Measurements from ENCODE around the gene TMEM121. TPM values are rescaled to one million over a fixed set of nuclear protein-coding genes. Genes with fewer than 3 reads are reported as not detected.

Gene TMEM121
- total RNA-seq, 1 experiment from 2014 or later = 1.0 TPM

GRCh38 chr14:105477660-105478397 lies 48.6 kb upstream of the TMEM121 start:
- Histone ChIP-seq H3K9me2 (ENCODE audit: insufficient read depth) (no peaks in the 10 kb centered on the region), H3K79me2 (ENCODE audit: low read depth) (no peaks in the 10 kb centered on the region), H2AFZ (no peak overlapping the region), H3K4me2 (no peak overlapping the region), H3K4me3 (no peak overlapping the region), H3F3A (ENCODE audit: insufficient read depth, low read depth) (peaks cover 24% of the 10 kb centered on the region), H3K36me3 (ENCODE audit: low read depth) (no peaks in the 10 kb centered on the region), H3K27me3 (ENCODE audit: insufficient read depth, low read depth) (no peaks in the 10 kb centered on the region), H3K4me1 (replicated peaks; ENCODE audit: insufficient read depth) (peaks cover 35% of the 10 kb centered on the region), H3K9me3 (ENCODE audit: insufficient read depth, low read depth) (no peaks in the 10 kb centered on the region), H3K27ac (no peak overlapping the region), H4K20me1 (ENCODE audit: insufficient read depth) (no peaks in the 10 kb centered on the region)
- intact Hi-C loops (cut with micrococcal nuclease; ENCODE audit: unreplicated experiment) = no loop called here
- ChIA-PET POLR2A (ENCODE audit: unreplicated experiment) (interaction anchor here (0.6 kb wide), 1 partner anchor 12 kb away, joined by 13 read pairs; no protein-coding TSS in a partner anchor), CTCF (no interaction called here)
- TF ChIP-seq CTCF (conservative IDR thresholded peaks at IDR 0.05) (no peak), EZH2 (IDR thresholded peaks at IDR 0.05; ENCODE audit: low read depth) (no peak)
- no TSS peak for BruUV-seq (replicated peaks)
- no peak for DNase-seq

- Histone ChIP-seq H3K79me2 (ENCODE audit: low read depth) (no peaks in the 10 kb centered on the region), H3K9me2 (ENCODE audit: insufficient read depth) (no peaks in the 10 kb centered on the region), H2AFZ (no peak overlapping the region), H3K27me3 (ENCODE audit: insufficient read depth, low read depth) (no peaks in the 10 kb centered on the region), H3K27ac (no peak overlapping the region), H4K20me1 (ENCODE audit: insufficient read depth) (no peaks in the 10 kb centered on the region), H3K36me3 (ENCODE audit: low read depth) (no peaks in the 10 kb centered on the region), H3F3A (ENCODE audit: insufficient read depth, low read depth) (peaks cover 18% of the 10 kb centered on the region), H3K4me3 (no peak overlapping the region), H3K4me2 (no peak overlapping the region), H3K4me1 (replicated peaks; ENCODE audit: insufficient read depth) (peaks cover 35% of the 10 kb centered on the region), H3K9me3 (ENCODE audit: insufficient read depth, low read depth) (no peaks in the 10 kb centered on the region)
- ChIA-PET CTCF (no interaction called here), POLR2A (ENCODE audit: unreplicated experiment) (interaction anchor here (0.6 kb wide), 1 partner anchor 11 kb away, joined by 13 read pairs; no protein-coding TSS in a partner anchor)
- intact Hi-C loops (cut with micrococcal nuclease; ENCODE audit: unreplicated experiment) = no loop called here
- no peak for DNase-seq
- no TSS peak for BruUV-seq (replicated peaks)
- TF ChIP-seq CTCF (conservative IDR thresholded peaks at IDR 0.05) (no peak), EZH2 (IDR thresholded peaks at IDR 0.05; ENCODE audit: low read depth) (no peak)
Observed at GRCh38 chr14:105478398-105479251, 47.8 kb upstream of the TMEM121 start.

DNA sequence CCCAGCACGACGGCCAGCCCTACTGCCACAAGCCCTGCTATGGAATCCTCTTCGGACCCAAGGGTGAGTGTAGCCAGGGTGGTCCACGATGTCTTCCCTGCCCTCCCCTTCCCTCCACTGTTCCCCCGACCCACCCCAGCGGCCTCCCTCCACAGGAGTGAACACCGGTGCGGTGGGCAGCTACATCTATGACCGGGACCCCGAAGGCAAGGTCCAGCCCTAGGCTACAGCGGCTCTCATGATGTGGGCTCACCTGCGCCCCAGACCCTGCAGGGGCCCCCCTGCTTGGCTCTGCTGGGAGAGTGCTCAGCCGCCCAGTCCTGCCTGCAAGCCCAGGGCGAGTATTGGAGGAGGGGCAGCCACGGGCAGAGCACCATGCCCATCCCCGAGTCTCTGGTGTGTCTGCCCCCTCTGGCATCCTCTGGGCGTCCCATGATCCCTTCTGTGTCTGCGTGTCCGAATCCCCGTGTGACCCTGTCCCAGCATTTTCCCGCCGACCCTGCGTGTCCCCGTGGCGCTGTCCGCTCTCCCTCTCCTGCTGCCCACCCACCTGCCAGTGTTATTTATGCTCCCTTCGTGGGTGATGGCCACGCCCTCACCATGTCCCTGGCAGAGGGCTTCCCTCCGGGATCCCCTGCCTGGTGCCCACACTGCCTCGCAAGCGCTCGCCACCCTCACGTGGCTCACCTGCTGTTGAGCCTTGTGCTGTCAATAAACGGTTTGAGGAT lies 46.8 kb upstream of the TMEM121 start:
- BruUV-seq (replicated peaks) = no TSS peak
- Histone ChIP-seq H3K9me3 (ENCODE audit: insufficient read depth, low read depth) (no peaks in the 10 kb centered on the region), H3K4me2 (no peak overlapping the region), H3K27ac (no peak overlapping the region), H2AFZ (no peak overlapping the region), H3K4me1 (replicated peaks; ENCODE audit: insufficient read depth) (peaks cover 32% of the 10 kb centered on the region), H4K20me1 (ENCODE audit: insufficient read depth) (no peaks in the 10 kb centered on the region), H3K4me3 (no peak overlapping the region), H3K36me3 (ENCODE audit: low read depth) (no peaks in the 10 kb centered on the region), H3K79me2 (ENCODE audit: low read depth) (no peaks in the 10 kb centered on the region), H3K27me3 (ENCODE audit: insufficient read depth, low read depth) (no peaks in the 10 kb centered on the region), H3K9me2 (ENCODE audit: insufficient read depth) (no peaks in the 10 kb centered on the region), H3F3A (ENCODE audit: insufficient read depth, low read depth) (peaks cover 15% of the 10 kb centered on the region)
- ChIA-PET CTCF (no interaction called here), POLR2A (ENCODE audit: unreplicated experiment) (no interaction called here)
- intact Hi-C loops (cut with micrococcal nuclease; ENCODE audit: unreplicated experiment) = loop anchor here (2.0 to 5.0 kb wide), 3 partner anchors 13 to 507 kb away; partner anchors contain the start of gene BRF1
- no peak for DNase-seq
- no peak for TF ChIP-seq CTCF (conservative IDR thresholded peaks at IDR 0.05)
- TF ChIP-seq EZH2 (IDR thresholded peaks at IDR 0.05; ENCODE audit: low read depth) = no peak
